ENCODE results near the gene MESP1.
"Not testable (repeated sequence)": the region's sequence is repeated elsewhere in the genome, so short reads cannot be mapped to it uniquely, and the experiment has no call there.

MESP1 gene

GRCh38 chr15:89792106-89792805 is 41.2 kb upstream of the MESP1 start:
- TF ChIP-seq, protein P1, sequence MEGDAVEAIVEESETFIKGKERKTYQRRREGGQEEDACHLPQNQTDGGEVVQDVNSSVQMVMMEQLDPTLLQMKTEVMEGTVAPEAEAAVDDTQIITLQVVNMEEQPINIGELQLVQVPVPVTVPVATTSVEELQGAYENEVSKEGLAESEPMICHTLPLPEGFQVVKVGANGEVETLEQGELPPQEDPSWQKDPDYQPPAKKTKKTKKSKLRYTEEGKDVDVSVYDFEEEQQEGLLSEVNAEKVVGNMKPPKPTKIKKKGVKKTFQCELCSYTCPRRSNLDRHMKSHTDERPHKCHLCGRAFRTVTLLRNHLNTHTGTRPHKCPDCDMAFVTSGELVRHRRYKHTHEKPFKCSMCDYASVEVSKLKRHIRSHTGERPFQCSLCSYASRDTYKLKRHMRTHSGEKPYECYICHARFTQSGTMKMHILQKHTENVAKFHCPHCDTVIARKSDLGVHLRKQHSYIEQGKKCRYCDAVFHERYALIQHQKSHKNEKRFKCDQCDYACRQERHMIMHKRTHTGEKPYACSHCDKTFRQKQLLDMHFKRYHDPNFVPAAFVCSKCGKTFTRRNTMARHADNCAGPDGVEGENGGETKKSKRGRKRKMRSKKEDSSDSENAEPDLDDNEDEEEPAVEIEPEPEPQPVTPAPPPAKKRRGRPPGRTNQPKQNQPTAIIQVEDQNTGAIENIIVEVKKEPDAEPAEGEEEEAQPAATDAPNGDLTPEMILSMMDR (IDR thresholded peaks at IDR 0.05; ENCODE audit: low read depth, low read length, poor library complexity, severe bottlenecking) = no peak
- TF ChIP-seq EZH2phosphoT487 (IDR thresholded peaks at IDR 0.05; ENCODE audit: borderline replicate concordance, low read length) = no peak
- no peaks in the 10 kb centered on the region for H3K4me1 ChIP-seq (ENCODE audit: control insufficient read depth, low read length)
- H3K79me2 ChIP-seq (ENCODE audit: control insufficient read depth, low read length) = no peaks in the 10 kb centered on the region
- no peak overlapping the region for H3K4me3 ChIP-seq (ENCODE audit: low read length)
- H3K36me3 ChIP-seq (ENCODE audit: control insufficient read depth, low read length) = no peaks in the 10 kb centered on the region
- H3F3A ChIP-seq (ENCODE audit: control insufficient read depth, insufficient read depth) = no peaks in the 10 kb centered on the region
- H3K27ac ChIP-seq (ENCODE audit: low read depth, low read length) = no peak overlapping the region
- H3K9me3 ChIP-seq (ENCODE audit: control insufficient read depth, insufficient read depth, low read length) = no peaks in the 10 kb centered on the region
- H3K9me2 ChIP-seq (replicated peaks; ENCODE audit: control insufficient read depth, low read length) = no peaks in the 10 kb centered on the region
- no peaks in the 10 kb centered on the region for H4K20me1 ChIP-seq (ENCODE audit: control insufficient read depth, insufficient read depth, low read depth, low read length)
- H3K27me3 ChIP-seq (ENCODE audit: control insufficient read depth, low read length) = peaks cover 3% of the 10 kb centered on the region; the same call in 1 of the 2 replicates
- no peak overlapping the region for H3K4me2 ChIP-seq (ENCODE audit: low read length)

GRCh38 chr15:89790661-89791060 is 39.6 kb upstream of the MESP1 start:
- no peaks in the 10 kb centered on the region for H3K4me1 ChIP-seq (ENCODE audit: control insufficient read depth, low read length)
- H3K79me2 ChIP-seq (ENCODE audit: control insufficient read depth, low read length) = no peaks in the 10 kb centered on the region
- no peak overlapping the region for H3K4me3 ChIP-seq (ENCODE audit: low read length)
- H3K9me3 ChIP-seq (ENCODE audit: control insufficient read depth, insufficient read depth, low read length) = no peaks in the 10 kb centered on the region
- peaks cover under 1% of the 10 kb centered on the region; the same call in 1 of the 2 replicates for H3K27me3 ChIP-seq (ENCODE audit: control insufficient read depth, low read length)
- no peak for TF ChIP-seq EZH2phosphoT487 (IDR thresholded peaks at IDR 0.05; ENCODE audit: borderline replicate concordance, low read length)
- TF ChIP-seq, protein P1 (IDR thresholded peaks at IDR 0.05; ENCODE audit: low read depth, low read length, poor library complexity, severe bottlenecking) = no peak
- no peaks in the 10 kb centered on the region for H3F3A ChIP-seq (ENCODE audit: control insufficient read depth, insufficient read depth)
- H3K27ac ChIP-seq (ENCODE audit: low read depth, low read length) = no peak overlapping the region
- H3K36me3 ChIP-seq (ENCODE audit: control insufficient read depth, low read length) = no peaks in the 10 kb centered on the region
- no peaks in the 10 kb centered on the region for H4K20me1 ChIP-seq (ENCODE audit: control insufficient read depth, insufficient read depth, low read depth, low read length)
- no peaks in the 10 kb centered on the region for H3K9me2 ChIP-seq (replicated peaks; ENCODE audit: control insufficient read depth, low read length)
- H3K4me2 ChIP-seq (ENCODE audit: low read length) = no peak overlapping the region

DNA sequence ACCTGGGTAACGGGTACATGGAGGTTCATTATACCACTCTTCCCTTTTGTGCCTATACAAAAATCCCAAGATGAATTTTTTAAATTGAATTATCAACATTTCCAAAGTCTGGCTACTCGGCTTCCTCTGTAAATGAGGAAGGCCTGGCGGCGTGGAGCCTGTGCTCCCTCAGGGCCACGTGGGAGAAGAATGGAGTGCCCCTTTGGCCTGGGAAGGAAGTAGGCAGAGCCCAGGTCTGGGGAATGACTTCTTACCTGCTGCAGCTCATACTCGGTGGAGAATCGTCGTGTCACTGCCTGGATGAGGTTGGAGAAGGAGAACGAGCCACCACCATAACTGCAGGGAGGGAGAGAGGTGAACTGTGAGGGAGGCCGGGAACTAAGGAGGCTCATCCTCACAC is 39.2 kb upstream of the MESP1 start:
- no peaks in the 10 kb centered on the region for H3K79me2 ChIP-seq (ENCODE audit: control insufficient read depth, low read length)
- H3K4me2 ChIP-seq (ENCODE audit: low read length) = no peak overlapping the region
- H3K36me3 ChIP-seq (ENCODE audit: control insufficient read depth, low read length) = no peaks in the 10 kb centered on the region
- TF ChIP-seq, protein P1 (IDR thresholded peaks at IDR 0.05; ENCODE audit: low read depth, low read length, poor library complexity, severe bottlenecking) = no peak
- TF ChIP-seq EZH2phosphoT487 (IDR thresholded peaks at IDR 0.05; ENCODE audit: borderline replicate concordance, low read length) = no peak
- H3F3A ChIP-seq (ENCODE audit: control insufficient read depth, insufficient read depth) = no peaks in the 10 kb centered on the region
- no peaks in the 10 kb centered on the region for H3K9me3 ChIP-seq (ENCODE audit: control insufficient read depth, insufficient read depth, low read length)
- H3K27ac ChIP-seq (ENCODE audit: low read depth, low read length) = no peak overlapping the region
- no peaks in the 10 kb centered on the region for H3K27me3 ChIP-seq (ENCODE audit: control insufficient read depth, low read length)
- H4K20me1 ChIP-seq (ENCODE audit: control insufficient read depth, insufficient read depth, low read depth, low read length) = no peaks in the 10 kb centered on the region
- H3K4me3 ChIP-seq (ENCODE audit: low read length) = no peak overlapping the region
- no peaks in the 10 kb centered on the region for H3K4me1 ChIP-seq (ENCODE audit: control insufficient read depth, low read length)
- H3K9me2 ChIP-seq (replicated peaks; ENCODE audit: control insufficient read depth, low read length) = no peaks in the 10 kb centered on the region

- not testable (repeated sequence) for H3K9me2 ChIP-seq (replicated peaks; ENCODE audit: control insufficient read depth, low read length); H3K4me3 ChIP-seq (ENCODE audit: low read length); H3K4me1 ChIP-seq (ENCODE audit: control insufficient read depth, low read length); H4K20me1 ChIP-seq (ENCODE audit: control insufficient read depth, insufficient read depth, low read depth, low read length); H3K4me2 ChIP-seq (ENCODE audit: low read length); H3K9me3 ChIP-seq (ENCODE audit: control insufficient read depth, insufficient read depth, low read length); H3F3A ChIP-seq (ENCODE audit: control insufficient read depth, insufficient read depth); H3K79me2 ChIP-seq (ENCODE audit: control insufficient read depth, low read length); H3K27me3 ChIP-seq (ENCODE audit: control insufficient read depth, low read length); H3K36me3 ChIP-seq (ENCODE audit: control insufficient read depth, low read length); H3K27ac ChIP-seq (ENCODE audit: low read depth, low read length)
Measured at GRCh38 chr15:89788585-89788984, 37.5 kb upstream of the MESP1 start.
